ENCODE measurements around the gene OR8H2.
"Not testable (repeated sequence)": the region's sequence is repeated elsewhere in the genome, so short reads cannot be mapped to it uniquely, and the experiment has no call there.

The OR8H2 gene, protein sequence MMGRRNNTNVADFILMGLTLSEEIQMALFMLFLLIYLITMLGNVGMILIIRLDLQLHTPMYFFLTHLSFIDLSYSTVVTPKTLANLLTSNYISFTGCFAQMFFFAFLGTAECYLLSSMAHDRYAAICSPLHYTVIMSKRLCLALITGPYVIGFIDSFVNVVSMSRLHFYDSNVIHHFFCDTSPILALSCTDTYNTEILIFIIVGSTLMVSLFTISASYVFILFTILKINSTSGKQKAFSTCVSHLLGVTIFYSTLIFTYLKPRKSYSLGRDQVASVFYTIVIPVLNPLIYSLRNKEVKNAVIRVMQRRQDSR

DNA sequence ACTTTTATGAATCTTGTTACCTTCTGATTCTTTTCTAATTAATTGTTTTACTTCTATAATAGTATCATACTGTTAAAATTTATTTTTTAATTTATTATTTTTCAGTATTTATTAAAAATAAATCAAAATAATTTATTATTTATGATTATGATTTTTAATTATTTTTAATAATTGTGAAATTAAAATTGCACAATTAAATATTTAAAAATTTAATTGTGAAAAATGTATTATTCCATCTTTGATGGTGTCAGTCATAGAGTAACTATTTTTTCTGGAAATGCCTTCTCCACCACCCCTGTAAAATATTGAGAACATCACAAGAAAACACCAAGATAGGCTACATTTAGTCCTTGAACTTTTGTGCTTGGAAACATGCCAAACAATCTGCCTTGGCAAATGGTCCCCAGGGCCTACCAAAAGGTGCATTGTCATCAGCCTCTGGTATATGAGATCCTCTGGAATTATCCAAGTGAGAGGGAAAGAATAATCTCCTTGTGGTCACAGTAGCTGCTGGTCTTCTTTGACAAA, at the start of gene OR8H2:
OR8H2 (plus strand) TSS at position 478 of the 528 bp plus-strand sequence. CDS start 1,356 bp downstream, outside the sequence.
- DNase-seq: no peak

DNA sequence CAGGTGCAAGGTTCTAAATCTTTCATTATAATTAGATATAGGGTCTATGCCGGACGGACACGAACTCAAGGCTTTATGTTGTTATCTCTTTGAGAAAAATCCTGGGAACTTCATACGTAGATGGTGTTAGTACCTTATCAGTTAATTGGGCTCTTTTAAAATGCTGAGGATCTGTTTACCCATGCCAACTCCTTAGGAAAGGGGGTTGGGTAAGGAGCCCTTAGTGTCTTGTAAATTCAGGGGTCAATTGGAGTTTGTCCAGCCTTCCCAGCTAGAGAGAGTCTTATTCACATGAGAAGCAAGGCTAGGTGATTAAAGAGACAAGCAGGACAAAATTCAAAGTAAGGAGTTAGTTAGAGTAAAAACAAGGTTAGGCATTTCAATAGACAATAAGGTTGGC, 47.1 kb upstream of the OR8H2 start:
- DNase-seq: not testable (repeated sequence)

DNA sequence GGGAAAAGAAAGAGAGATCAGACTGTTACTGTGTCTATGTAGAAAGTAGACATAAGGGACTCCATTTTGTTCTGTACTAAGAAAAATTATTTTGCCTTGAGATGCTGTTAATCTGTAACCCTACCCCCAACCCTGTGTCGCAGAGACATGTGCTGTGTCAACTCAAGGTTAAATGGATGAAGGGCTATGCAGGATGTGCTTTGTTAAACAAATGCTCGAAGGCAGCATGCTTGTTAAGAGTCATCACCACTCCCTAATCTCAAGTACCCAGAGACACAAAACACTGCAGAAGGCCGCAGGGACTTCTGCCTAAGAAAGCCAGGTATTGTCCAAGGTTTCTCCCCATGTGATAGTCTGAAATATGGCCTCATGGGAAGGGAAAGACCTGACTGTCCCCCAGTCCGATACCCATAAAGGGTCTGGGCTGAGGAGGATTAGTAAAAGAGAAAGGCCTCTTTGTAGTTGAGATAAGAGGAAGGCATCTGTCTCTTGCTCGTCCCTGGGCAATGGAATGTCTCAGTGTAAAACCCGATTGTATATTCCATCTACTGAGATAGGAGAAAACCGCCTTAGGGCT, 45.7 kb upstream of the OR8H2 start:
- not testable (repeated sequence) for DNase-seq

DNA sequence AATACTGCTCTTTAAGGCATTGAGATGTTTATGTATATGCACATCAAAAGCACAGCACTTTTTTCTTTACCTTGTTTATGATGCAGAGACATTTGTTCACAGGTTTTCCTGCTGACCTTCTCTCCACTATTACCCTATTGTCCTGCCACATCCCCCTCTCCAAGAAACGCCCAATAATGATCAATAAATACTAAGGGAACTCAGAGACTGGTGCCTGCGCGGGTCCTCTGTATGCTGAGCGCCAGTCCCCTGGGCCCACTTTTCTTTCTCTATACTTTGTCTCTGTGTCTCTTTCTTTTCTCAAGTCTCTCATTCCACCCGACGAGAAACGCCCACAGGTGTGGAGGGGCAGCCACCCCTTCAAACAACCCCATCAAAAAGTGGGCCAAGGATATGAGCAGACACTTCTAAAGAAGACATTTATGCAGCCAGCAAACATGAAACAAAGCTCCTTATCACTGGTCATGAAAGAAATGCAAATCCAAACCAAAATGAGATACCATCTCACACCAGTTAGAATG, 45.2 kb upstream of the OR8H2 start:
- not testable (repeated sequence) for DNase-seq

DNA sequence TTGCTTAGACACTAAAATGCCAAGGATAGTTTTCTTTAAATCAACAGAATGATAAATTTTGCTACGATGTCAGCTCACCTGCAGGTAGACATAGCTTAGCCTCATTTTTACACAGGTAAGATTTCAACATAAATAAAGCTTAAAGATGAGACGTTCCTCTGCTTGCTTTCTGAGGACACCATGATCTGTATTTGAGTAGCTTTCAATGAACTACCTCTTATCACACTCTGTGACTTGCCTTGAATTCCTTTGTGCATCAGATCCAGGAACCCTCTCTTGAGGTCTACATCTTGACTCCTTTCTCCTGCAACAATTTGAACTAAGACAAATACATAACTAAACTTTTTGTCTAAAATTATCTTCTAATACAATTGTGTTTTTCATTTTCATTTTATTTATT, 36.5 kb upstream of the OR8H2 start:
- no peak for DNase-seq

DNA sequence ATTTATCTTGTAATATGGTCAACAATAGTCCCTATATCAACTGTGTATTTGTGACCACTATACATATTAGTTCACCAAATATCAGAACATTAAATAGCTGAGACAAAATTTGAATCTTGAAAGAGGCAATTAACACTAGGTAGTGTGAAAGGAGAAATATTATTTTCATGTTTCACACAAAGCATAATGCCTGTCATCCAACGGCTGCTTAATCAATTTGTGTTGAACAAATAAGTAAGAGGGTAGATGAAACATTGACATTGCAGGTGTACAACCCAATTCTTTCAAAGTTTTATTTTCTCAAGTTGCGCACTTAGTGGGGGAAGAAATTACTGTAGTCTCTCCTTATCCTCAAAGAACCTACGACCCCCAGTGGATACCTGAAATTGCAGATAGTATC, 13.8 kb upstream of the OR8H2 start:
- no peak for DNase-seq

GRCh38 chr11:56093008-56093407, 10.5 kb upstream of the OR8H2 start, which contains the start of gene OR8I2:
TSS of gene OR8I2 (plus strand) at chr11:56093308. CDS start at chr11:56093308, 0 bp downstream.
- DNase-seq: no peak

- no peak for DNase-seq
These were observed 18.6 kb downstream of the OR8H2 start, which contains the start of gene OR8H3 for GRCh38 chr11:56122073-56122472. TSS of gene OR8H3 (plus strand) at chr11:56122373. CDS start at chr11:56122373, 0 bp downstream.

- DNase-seq: no peak
These were observed 36.7 kb downstream of the OR8H2 start, which contains the start of gene OR8J3 for GRCh38 chr11:56140151-56140661. TSS of gene OR8J3 (minus strand) at chr11:56140201. CDS start at chr11:56137718, 2,483 bp downstream.

DNA sequence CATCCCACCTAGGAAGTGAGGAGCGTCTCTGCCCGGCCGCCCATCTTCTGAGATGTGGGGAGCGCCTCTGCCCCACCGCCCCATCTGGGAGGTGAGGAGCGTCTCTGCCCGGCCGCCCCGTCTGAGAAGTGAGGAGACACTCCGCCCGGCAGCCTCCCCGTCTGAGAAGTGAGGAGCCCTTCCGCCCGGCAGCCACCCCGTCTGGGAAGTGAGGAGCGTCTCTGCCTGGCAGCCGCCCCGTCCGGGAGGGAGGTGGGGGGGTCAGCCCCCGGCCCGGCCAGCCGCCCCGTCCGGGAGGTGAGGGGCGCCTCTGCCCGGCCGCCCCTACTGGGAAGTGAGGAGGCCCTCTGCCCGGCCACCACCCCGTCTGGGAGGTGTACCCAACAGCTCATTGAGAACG, 40.2 kb downstream of the OR8H2 start:
- not testable (repeated sequence) for DNase-seq

- DNase-seq: no peak
These were observed 47.9 kb downstream of the OR8H2 start for GRCh38 chr11:56151376-56151775.

GRCh38 chr11:56152333-56152732, 48.8 kb downstream of the OR8H2 start:
- no peak for DNase-seq
